HG03025 (cell line): ENCODE data around the gene BAG1.
A peak's percentile ranks its signal among the peaks of the same experiment; 100 is the strongest.

Experiments used
- ATAC-seq: cut with Tn5 transposase; IDR thresholded peaks from one replicate; pipeline ENCODE4 v1.9.1; 2021; ENCODE audit warnings: mild to moderate bottlenecking, moderate library complexity; ENCODE audit not compliant: unreplicated experiment, low FRiP score

The BAG1 gene

DNA sequence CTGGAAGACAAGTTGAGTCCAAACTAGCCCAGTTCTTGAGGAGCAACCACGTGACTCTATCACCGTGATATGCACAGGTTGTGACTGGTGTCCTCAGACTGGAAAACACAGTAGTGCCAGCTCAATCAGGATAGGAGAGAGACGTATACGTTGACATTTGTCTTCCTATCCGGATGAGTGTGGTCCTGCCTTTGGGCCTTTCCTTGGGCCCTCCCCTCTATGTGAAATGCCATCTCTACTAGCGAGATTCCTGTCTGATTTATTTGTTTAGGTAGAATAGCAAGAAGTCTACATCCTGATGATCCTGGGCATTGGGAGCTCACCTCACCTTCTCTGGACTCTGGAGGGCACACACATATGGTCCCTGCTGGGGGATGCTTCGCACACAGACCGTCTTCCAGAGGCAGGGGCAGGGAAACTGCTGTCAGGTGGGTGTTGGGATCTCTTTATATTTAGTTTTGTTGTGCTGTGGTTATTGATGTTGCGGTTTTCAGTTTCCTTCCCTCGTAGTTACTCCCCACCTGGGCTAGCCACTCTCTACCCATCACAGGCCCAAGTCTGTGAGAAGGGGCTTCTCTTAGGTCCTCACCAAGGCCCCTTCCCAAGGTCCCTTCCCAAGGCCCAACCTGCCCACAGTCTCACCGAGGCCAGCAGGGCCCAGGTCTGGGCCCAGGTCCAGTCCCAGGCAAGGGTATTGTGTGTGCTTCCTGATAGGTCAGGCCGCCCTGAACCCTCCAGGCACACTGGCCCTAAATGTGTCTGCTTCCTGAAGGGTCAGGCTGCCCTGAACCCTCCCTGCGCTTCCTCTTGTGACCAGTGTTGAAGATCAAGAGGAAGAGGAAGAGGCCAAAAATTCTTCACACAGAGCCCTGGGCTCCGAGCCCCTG, 43.6 kb downstream of the BAG1 start:
- no peak for ATAC-seq

DNA sequence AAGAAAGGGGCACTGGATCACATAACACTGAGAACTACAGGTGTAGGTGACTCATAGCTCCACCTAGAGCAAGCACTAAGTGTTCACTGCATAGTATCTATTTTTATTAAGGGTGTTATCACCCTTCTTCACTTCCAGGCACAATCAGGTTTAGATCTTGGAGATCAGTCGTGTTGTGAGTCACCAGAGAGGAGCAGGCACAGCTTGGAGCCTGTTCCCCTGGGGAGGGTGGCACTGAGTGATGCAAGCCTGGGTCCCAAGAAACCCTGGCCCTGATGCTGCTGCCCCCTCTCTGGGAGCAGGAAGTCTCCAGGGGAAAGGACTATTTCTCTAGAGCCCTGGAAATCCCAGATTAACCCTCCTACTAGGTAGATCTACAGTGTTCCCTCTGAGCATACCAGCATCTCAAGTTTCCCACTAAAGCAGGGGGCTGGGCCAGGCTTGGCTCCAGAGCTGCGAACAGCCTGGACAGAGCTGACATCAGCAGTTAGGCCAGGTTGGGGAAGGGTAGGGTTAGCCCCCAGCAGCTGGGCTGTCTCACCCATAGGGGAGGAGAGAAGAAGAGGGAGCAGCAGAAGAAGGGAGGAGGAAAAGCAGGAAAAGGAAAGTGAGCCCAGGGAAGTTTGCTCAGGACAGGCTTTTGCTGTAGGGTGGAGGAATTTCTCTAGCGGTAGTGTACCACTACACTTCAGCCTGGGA, 52.7 kb downstream of the BAG1 start:
- ATAC-seq, result no peak

DNA sequence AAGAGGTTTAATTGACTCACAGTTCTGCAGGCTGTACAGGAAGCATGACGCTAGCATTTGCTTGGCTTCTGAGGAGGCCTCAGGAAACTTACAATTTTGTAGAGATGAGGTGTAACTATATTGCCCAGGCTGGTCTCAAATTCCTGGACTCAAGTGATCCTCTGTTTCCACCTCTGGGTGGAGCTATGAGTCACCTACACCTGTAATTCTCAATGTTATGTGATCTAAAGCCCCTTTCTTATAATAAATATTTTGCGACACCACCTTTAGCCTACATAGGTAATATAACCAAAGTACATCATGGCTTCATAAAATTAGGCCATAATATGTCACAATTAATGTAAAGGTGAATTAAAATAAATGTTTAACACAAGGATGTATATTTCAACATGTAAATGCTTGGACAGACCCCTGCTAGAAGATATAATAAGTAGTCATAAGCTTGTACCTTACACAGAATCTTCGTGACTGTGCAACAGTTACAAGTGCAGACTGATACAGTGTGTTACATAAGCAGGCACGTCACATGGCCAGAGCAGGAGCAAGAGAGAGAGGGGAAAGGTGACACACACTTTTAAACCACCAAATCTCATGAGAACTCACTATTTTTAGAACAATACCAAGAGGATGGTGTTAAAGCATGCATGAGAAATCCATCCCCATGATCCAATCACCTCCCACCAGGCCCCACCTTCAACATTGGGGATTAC, 54.3 kb downstream of the BAG1 start:
- no peak for ATAC-seq

DNA sequence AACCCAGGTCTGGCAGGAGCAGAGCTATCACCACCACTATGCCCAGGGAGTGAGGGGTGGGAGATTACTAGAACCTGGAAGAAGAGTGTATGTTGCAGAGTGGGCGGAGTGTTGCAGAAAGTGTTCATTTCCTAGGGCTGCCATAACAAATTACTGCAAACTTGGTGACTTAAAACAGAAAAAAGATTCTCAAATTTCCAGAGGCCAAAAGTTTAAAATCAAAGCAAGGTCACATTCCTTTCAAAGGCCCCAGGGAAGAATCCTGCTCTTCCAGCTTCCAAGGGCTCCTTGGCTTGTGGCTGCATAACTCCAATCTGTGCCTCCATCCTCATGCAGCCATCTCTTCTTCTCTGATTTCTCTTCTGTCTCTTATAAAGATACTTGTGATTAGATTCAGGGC, 55.1 kb downstream of the BAG1 start:
- ATAC-seq, result no peak

DNA sequence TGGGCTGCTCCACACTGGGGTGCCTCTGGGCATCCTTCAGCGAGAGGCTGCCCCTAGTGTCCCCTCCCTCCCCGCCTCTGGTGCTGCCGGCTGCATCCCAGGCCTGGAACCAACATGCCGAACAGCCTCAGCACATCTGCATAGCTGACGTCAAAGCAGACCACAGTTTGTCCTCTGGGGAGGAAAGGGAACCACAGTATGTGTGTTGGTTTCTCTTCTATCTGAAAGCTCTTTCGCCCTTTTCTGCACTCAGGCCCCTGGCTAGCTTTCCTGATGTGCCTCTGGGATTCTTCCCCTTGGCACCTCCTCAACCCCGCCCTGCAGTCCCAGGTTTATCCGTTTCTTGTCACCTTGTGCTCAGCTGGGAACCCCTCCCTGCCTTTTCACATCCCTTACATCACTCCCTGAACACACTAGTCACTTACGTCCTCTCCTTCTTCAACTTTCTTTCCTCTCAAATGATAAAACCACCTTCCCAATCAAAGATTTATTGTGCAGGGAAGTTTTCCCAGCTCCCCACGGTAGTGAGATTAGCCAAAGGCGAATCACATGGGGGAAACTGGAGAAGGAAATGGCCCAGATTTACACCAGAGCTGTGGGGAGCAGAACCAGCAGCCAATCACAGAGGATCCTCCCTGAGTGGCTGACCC, 61.8 kb downstream of the BAG1 start:
- ATAC-seq, result peak; percentile 97
